ENCODE measurements around the gene ZP1. TPM values are rescaled to one million over a fixed set of nuclear protein-coding genes. Genes with fewer than 3 reads are reported as not detected.

Gene ZP1
- total RNA-seq, 4 donors from 2014 or later, result 2.1 TPM; not detected in 3

- H3K4me3 ChIP-seq, result no peak overlapping the region
- H3K36me3 ChIP-seq, result peaks cover 0 to 36% (median 0%) of the 10 kb centered on the region in 3 donors
- H3K27ac ChIP-seq, result no peak overlapping the region
- no peaks in the 10 kb centered on the region for H3K9me3 ChIP-seq
- DNase-seq, result peak in 1 of 3 donors; percentile 26
- peaks cover 5 to 28% (median 12%) of the 10 kb centered on the region in 4 donors for H3K4me1 ChIP-seq
- no peak for TF ChIP-seq POLR2A (IDR thresholded peaks at IDR 0.05)
- peaks cover 0 to 10% of the 10 kb centered on the region in 2 donors for H3K27me3 ChIP-seq
Observed at GRCh38 chr11:60922906-60923305, 55.6 kb downstream of the ZP1 start.

GRCh38 chr11:60923326-60923725 is 56.0 kb downstream of the ZP1 start:
- TF ChIP-seq CTCF (IDR thresholded peaks at IDR 0.05) (no peak), POLR2A (IDR thresholded peaks at IDR 0.05) (no peak)
- Histone ChIP-seq H3K4me3 (no peak overlapping the region), H3K36me3 (peaks cover 0 to 36% (median 0%) of the 10 kb centered on the region in 3 donors)

GRCh38 chr11:60923800-60924109 is 56.4 kb downstream of the ZP1 start:
- Histone ChIP-seq H3K4me1 (peaks cover 5 to 25% (median 11%) of the 10 kb centered on the region in 4 donors), H3K36me3 (peaks cover 0 to 36% (median 0%) of the 10 kb centered on the region in 3 donors), H3K9me3 (no peaks in the 10 kb centered on the region), H3K27ac (peak overlapping the region in 1 of 4 donors; percentile 70), H3K4me3 (peak overlapping the region in 2 of 4 donors; percentile 73 to 80), H3K27me3 (peaks cover 0 to 10% of the 10 kb centered on the region in 2 donors)
- TF ChIP-seq POLR2A (IDR thresholded peaks at IDR 0.05) (no peak), CTCF (IDR thresholded peaks at IDR 0.05) (no peak)
- no peak for DNase-seq

More at GRCh38 chr11:60923326-60923725, 56.0 kb downstream of the ZP1 start:
- Histone ChIP-seq H3K9me3 (no peaks in the 10 kb centered on the region), H3K4me1 (peaks cover 5 to 28% (median 12%) of the 10 kb centered on the region in 4 donors), H3K27me3 (peaks cover 0 to 10% of the 10 kb centered on the region in 2 donors), H3K27ac (no peak overlapping the region)
- peak in 1 of 3 donors; percentile 34 for DNase-seq

DNA sequence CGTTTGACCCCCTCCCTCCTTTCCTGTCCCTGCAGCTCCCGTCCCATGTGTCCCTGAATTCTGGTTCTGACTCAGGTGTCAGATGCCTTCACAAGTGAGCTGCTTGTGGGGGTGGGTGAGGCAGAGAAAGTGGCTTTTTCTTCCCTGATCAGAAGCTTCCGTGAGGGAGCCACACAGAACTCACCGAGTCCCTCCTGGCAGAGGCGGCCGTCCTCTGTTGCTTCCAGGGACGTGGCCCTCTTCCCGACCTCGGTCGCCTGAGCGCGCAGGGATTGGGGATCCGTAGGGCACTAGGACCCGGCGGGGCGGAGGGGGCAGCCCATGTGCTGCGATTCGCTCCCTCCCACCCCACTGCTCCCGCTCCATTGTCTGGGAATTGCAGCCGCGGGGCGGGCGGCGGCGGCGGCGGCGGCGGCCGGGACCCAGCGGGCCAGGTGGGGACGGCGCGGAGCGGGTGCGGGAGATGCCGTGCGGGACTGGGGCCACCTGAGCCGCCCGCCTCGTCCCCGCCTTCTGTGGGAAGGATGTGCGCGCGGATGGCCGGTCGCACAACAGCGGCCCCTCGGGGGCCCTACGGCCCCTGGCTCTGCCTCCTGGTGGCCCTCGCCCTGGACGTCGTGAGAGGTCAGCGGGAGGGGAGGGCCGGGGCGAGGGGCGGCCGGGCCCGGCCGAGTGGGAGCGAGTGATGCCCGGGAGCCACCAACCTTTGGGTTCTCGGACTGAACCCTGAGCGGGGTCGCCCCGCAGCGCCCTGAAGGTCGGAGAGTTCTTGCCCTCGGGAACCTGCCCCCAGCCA is 57.0 kb downstream of the ZP1 start, which contains the start of gene TMEM132A:
TMEM132A (plus strand) TSS at position 351 of the 796 bp plus-strand sequence; CDS start at position 525, 174 bp downstream.
- TF ChIP-seq CTCF (IDR thresholded peaks at IDR 0.05), result no peak
- TF ChIP-seq POLR2A (IDR thresholded peaks at IDR 0.05), result no peak
- Histone ChIP-seq H3K36me3 (peaks cover 0 to 36% (median 0%) of the 10 kb centered on the region in 3 donors), H3K27me3 (peaks cover 0 to 10% of the 10 kb centered on the region in 2 donors), H3K27ac (peak within 1 kb of the TSS in 1 of 4 donors; percentile 70), H3K4me1 (peaks cover 2 to 23% (median 9%) of the 10 kb centered on the region in 4 donors), H3K4me3 (peak within 1 kb of the TSS; percentile 50 to 80 (median 74)), H3K9me3 (no peaks in the 10 kb centered on the region)
- DNase-seq, result peak; percentile 46 to 78 (median 77)

Other genes starting within 250 kb of the ZP1 start
- gene MS4A8, start 167.9 kb upstream of the ZP1 start, total RNA-seq, result 100 to 1,000 TPM in 3 of 4 donors, 10 to 100 TPM in 1; 13.2 to 541 (median 356) TPM
- 1 to 10 TPM in 1 of 4 donors, not detected in 3; 2.4 TPM for gene MS4A18, start 142.8 kb upstream of the ZP1 start, total RNA-seq
- 1 to 10 TPM in 1 of 4 donors, under 1 TPM in 1, not detected in 2; 0.54 to 1.6 TPM for gene MS4A15, start 110.7 kb upstream of the ZP1 start, total RNA-seq
- gene MS4A10, start 82.2 kb upstream of the ZP1 start, total RNA-seq, result 100 to 1,000 TPM in 3 of 4 donors, 1 to 10 TPM in 1; 5.0 to 338 (median 221) TPM
- 10 to 100 TPM in 2 of 4 donors, 1 to 10 TPM in 2; 8.7 to 33.0 (median 12.4) TPM for gene CCDC86, start 25.4 kb upstream of the ZP1 start, total RNA-seq
- gene PTGDR2, start 11.6 kb upstream of the ZP1 start, total RNA-seq, result 10 to 100 TPM in 1 of 4 donors, 1 to 10 TPM in 3; 1.5 to 18.2 (median 2.6) TPM
- gene PRPF19, start 39.0 kb downstream of the ZP1 start, total RNA-seq, result 10 to 100 TPM; 36.1 to 53.4 (median 46.5) TPM
- gene TMEM109, start 46.6 kb downstream of the ZP1 start, total RNA-seq, result 10 to 100 TPM; 26.3 to 40.5 (median 36.6) TPM
- 10 to 100 TPM in 1 of 4 donors, 1 to 10 TPM in 3; 1.6 to 28.9 (median 4.0) TPM for gene TMEM132A, start 56.9 kb downstream of the ZP1 start, total RNA-seq
- gene SLC15A3, start 84.6 kb downstream of the ZP1 start, total RNA-seq, result 10 to 100 TPM in 1 of 4 donors, 1 to 10 TPM in 3; 3.7 to 61.9 (median 8.8) TPM
- 10 to 100 TPM in 1 of 4 donors, 1 to 10 TPM in 3; 3.3 to 15.7 (median 4.7) TPM for gene CD6, start 104.1 kb downstream of the ZP1 start, total RNA-seq
- gene CD5, start 234.9 kb downstream of the ZP1 start, total RNA-seq, result 1 to 10 TPM; 1.5 to 8.3 (median 3.7) TPM

All from Peyer's patch (tissue), 4 donors.